Measurements from ENCODE around the gene HCRTR1.

The HCRTR1 gene

DNA sequence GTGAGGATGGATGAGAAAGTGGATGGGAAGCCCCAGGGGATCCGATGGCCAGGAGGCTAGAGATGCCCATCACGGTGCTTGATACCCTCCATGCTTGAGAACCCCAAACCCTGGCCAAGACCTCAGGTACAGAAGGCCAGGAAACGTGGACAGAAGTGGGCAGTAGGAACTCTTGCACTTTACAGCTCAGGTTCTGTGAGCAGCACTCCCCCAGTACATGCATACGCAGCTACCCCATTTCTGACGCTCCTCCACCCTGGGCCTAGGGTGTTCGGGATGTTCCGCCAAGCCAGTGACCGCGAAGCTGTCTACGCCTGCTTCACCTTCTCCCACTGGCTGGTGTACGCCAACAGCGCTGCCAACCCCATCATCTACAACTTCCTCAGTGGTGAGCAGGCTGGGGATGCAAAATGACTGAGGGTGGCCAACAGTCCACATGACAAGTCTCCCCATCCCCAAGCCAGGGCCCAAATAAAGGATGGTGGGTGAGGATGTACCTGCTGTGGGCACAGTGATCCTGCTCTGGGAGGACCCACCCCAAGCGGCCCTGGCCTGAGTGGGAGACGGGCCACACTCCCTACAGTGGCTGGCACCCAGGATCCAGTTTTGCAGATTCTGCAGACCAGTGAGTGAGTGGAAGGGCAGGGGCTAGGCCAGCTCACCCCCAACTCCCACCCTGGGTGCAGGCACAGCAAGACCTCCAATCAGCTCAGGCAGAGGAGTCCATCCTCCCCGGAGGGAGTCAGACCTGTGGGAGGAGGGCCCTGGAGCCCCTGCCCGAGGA, 7.4 kb downstream of the HCRTR1 start:
- Histone ChIP-seq H3K27me3 (replicated peaks; ENCODE audit: control insufficient read depth, insufficient read depth, low read length) (no peaks in the 10 kb centered on the region), H3K4me3 (ENCODE audit: low read length) (no peak overlapping the region)

GRCh38 chr1:31625561-31626222, 8.2 kb downstream of the HCRTR1 start:
- H3K4me1 ChIP-seq (ENCODE audit: control insufficient read depth, insufficient read depth, low read length): peaks cover 30% of the 10 kb centered on the region

More for the DNA sequence above, 7.4 kb downstream of the HCRTR1 start:
- no peak for DNase-seq (ENCODE audit: low read depth)
- Histone ChIP-seq H3K4me1 (ENCODE audit: control insufficient read depth, insufficient read depth, low read length) (peaks cover 30% of the 10 kb centered on the region), H3K36me3 (ENCODE audit: control insufficient read depth, insufficient read depth, low read length, severe bottlenecking) (peaks cover 11% of the 10 kb centered on the region), H3K9me3 (ENCODE audit: control insufficient read depth, low read length) (no peaks in the 10 kb centered on the region), H3K9ac (ENCODE audit: low read length) (no peak overlapping the region)

DNA sequence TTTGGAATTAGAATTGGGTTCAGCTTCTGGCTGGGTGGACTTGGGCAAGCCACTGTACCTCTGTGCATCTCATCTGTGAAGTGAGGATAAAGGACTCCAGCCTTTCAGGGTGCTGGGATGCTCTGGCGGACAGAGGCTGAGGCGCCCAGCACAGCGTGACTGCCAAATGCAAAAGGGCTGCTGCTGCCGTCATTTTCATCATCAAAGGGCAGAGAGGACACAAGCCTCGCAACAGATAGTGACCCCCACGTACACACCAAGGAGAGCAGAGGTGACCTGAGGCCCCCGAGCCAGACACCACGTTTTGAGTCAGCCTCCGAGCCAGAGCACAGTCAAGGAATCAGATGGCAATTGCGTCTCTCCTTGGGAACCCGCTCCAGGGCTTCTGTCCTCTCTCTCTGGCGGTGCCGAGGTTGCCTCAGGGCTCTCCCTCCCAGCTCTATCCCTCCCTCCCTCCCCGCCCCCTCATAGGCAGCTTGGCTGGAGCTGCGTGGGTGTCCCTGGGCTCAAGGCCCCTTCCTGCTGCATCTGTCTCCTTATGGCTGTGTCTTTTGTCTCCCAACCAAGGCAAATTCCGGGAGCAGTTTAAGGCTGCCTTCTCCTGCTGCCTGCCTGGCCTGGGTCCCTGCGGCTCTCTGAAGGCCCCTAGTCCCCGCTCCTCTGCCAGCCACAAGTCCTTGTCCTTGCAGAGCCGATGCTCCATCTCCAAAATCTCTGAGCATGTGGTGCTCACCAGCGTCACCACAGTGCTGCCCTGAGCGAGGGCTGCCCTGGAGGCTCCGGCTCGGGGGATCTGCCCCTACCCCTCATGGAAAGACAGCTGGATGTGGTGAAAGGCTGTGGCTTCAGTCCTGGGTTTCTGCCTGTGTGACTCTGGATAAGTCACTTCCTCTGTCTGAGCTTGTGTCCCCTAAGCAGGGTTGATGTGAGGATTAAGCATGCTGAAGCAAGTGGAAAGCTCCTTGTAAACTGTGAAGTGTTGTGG, 9.0 kb downstream of the HCRTR1 start:
- Histone ChIP-seq H3K27me3 (replicated peaks; ENCODE audit: control insufficient read depth, insufficient read depth, low read length) (no peaks in the 10 kb centered on the region), H3K4me1 (ENCODE audit: control insufficient read depth, insufficient read depth, low read length) (peaks cover 30% of the 10 kb centered on the region), H3K9ac (ENCODE audit: low read length) (peak overlapping the region; percentile 55), H3K4me3 (ENCODE audit: low read length) (peak overlapping the region; percentile 20), H3K36me3 (ENCODE audit: control insufficient read depth, insufficient read depth, low read length, severe bottlenecking) (peaks cover 27% of the 10 kb centered on the region), H3K9me3 (ENCODE audit: control insufficient read depth, low read length) (no peaks in the 10 kb centered on the region)
- peak; percentile 63 for DNase-seq (ENCODE audit: low read depth)

More at GRCh38 chr1:31625561-31626222, 8.2 kb downstream of the HCRTR1 start:
- peak; percentile 42 for DNase-seq (ENCODE audit: low read depth)
- Histone ChIP-seq H3K9ac (ENCODE audit: low read length) (peak overlapping the region; percentile 25), H3K36me3 (ENCODE audit: control insufficient read depth, insufficient read depth, low read length, severe bottlenecking) (peaks cover 19% of the 10 kb centered on the region), H3K4me3 (ENCODE audit: low read length) (peak overlapping the region; percentile 20), H3K27me3 (replicated peaks; ENCODE audit: control insufficient read depth, insufficient read depth, low read length) (no peaks in the 10 kb centered on the region), H3K9me3 (ENCODE audit: control insufficient read depth, low read length) (no peaks in the 10 kb centered on the region)

DNA sequence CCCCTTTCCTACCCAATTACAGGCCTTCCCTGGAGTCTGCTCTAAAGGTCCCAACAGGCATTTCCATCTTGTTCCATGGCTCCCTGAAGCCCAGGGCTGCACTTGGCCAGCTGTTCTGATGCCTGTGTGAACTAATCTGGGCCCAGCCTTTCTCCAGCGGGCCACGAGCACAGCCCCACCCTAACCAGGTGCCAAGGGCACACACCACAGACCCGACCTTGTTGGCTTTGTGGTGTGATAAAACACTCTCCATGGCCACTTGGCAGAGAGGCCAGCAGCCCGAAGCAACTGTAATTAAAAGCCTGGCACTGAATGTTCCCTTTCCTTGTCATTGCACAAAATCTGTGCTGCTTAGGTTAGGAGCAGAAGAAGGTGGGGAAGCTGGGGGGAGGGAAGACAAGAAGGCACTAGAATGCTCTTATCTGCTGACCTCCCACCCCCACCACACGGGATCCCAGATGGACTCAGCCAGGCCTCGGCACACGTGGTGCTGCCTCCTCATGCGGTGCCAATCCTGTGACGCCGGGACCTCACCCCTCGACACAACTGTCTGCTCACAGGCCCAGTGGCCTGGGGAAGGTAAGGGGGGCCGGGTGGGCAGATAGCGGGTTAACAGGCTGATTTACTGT, 9.9 kb downstream of the HCRTR1 start:
- no peaks in the 10 kb centered on the region for H3K9me3 ChIP-seq (ENCODE audit: control insufficient read depth, low read length)
- peak overlapping the region; percentile 17 for H3K9ac ChIP-seq (ENCODE audit: low read length)
- DNase-seq (ENCODE audit: low read depth): no peak
- H3K4me1 ChIP-seq (ENCODE audit: control insufficient read depth, insufficient read depth, low read length): peaks cover 30% of the 10 kb centered on the region
- peaks cover 36% of the 10 kb centered on the region for H3K36me3 ChIP-seq (ENCODE audit: control insufficient read depth, insufficient read depth, low read length, severe bottlenecking)
- peak overlapping the region; percentile 9 for H3K4me3 ChIP-seq (ENCODE audit: low read length)
- H3K27me3 ChIP-seq (replicated peaks; ENCODE audit: control insufficient read depth, insufficient read depth, low read length): no peaks in the 10 kb centered on the region

GRCh38 chr1:31627930-31628559, 10.6 kb downstream of the HCRTR1 start:
- peaks cover 42% of the 10 kb centered on the region for H3K36me3 ChIP-seq (ENCODE audit: control insufficient read depth, insufficient read depth, low read length, severe bottlenecking)
- H3K9ac ChIP-seq (ENCODE audit: low read length): peak overlapping the region; percentile 17
- H3K9me3 ChIP-seq (ENCODE audit: control insufficient read depth, low read length): no peaks in the 10 kb centered on the region
- DNase-seq (ENCODE audit: low read depth): no peak
- H3K27me3 ChIP-seq (replicated peaks; ENCODE audit: control insufficient read depth, insufficient read depth, low read length): no peaks in the 10 kb centered on the region
- H3K4me3 ChIP-seq (ENCODE audit: low read length): no peak overlapping the region
- H3K4me1 ChIP-seq (ENCODE audit: control insufficient read depth, insufficient read depth, low read length): peaks cover 30% of the 10 kb centered on the region

- Histone ChIP-seq H3K4me1 (ENCODE audit: control insufficient read depth, insufficient read depth, low read length) (peaks cover 30% of the 10 kb centered on the region), H3K27me3 (replicated peaks; ENCODE audit: control insufficient read depth, insufficient read depth, low read length) (no peaks in the 10 kb centered on the region), H3K9me3 (ENCODE audit: control insufficient read depth, low read length) (no peaks in the 10 kb centered on the region), H3K36me3 (ENCODE audit: control insufficient read depth, insufficient read depth, low read length, severe bottlenecking) (peaks cover 49% of the 10 kb centered on the region), H3K9ac (ENCODE audit: low read length) (no peak overlapping the region), H3K4me3 (ENCODE audit: low read length) (no peak overlapping the region)
- no peak for DNase-seq (ENCODE audit: low read depth)
These were observed 11.6 kb downstream of the HCRTR1 start for GRCh38 chr1:31628931-31629556.

DNA sequence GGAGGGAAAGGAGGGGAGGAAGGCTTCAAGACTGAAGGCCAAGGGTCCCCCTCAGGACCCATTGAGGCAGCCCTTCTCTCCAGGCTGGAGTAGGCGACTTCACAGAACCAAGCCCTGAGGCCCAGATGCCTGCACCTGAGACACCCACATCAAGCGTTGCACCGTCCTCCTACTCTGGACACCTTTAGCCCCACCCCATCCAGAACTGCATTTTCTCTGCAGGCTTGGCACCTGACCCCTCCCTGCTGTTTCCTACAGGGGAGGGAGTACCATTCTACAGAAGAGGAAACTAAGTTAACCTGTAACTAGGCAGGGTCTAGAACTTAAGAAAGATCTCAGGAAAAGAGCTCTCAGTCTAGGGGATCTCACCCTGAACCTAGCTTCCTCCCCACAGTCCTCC, 15.2 kb downstream of the HCRTR1 start:
- H3K9me3 ChIP-seq (ENCODE audit: control insufficient read depth, low read length): no peaks in the 10 kb centered on the region
- H3K4me3 ChIP-seq (ENCODE audit: low read length): no peak overlapping the region
- DNase-seq (ENCODE audit: low read depth): no peak
- peaks cover 57% of the 10 kb centered on the region for H3K36me3 ChIP-seq (ENCODE audit: control insufficient read depth, insufficient read depth, low read length, severe bottlenecking)
- H3K27me3 ChIP-seq (replicated peaks; ENCODE audit: control insufficient read depth, insufficient read depth, low read length): no peaks in the 10 kb centered on the region
- H3K9ac ChIP-seq (ENCODE audit: low read length): no peak overlapping the region
- H3K4me1 ChIP-seq (ENCODE audit: control insufficient read depth, insufficient read depth, low read length): peaks cover 6% of the 10 kb centered on the region

DNA sequence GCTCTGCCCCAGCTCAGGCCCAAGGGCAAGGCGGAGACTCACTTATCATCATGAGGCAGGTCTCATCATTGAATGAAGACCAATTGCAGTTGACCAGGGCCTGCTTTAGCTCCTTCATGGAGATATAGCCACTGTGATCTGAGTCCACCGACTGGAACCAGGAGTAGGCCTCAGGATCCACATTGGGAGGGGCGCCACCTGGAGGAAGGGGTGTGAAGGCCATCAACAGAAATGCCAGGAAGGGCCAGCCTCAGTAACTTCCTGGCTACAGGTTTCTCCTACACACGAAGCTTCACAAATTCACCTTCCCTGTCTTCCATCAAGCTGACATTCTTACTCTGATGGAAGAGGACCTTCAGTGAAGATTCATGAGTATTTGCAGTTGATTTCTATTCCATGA, 15.6 kb downstream of the HCRTR1 start:
- DNase-seq (ENCODE audit: low read depth): peak; percentile 32
- no peaks in the 10 kb centered on the region for H3K27me3 ChIP-seq (replicated peaks; ENCODE audit: control insufficient read depth, insufficient read depth, low read length)
- peaks cover 57% of the 10 kb centered on the region for H3K36me3 ChIP-seq (ENCODE audit: control insufficient read depth, insufficient read depth, low read length, severe bottlenecking)
- H3K4me3 ChIP-seq (ENCODE audit: low read length): no peak overlapping the region
- H3K9me3 ChIP-seq (ENCODE audit: control insufficient read depth, low read length): no peaks in the 10 kb centered on the region
- no peak overlapping the region for H3K9ac ChIP-seq (ENCODE audit: low read length)
- peaks cover 5% of the 10 kb centered on the region for H3K4me1 ChIP-seq (ENCODE audit: control insufficient read depth, insufficient read depth, low read length)

DNA sequence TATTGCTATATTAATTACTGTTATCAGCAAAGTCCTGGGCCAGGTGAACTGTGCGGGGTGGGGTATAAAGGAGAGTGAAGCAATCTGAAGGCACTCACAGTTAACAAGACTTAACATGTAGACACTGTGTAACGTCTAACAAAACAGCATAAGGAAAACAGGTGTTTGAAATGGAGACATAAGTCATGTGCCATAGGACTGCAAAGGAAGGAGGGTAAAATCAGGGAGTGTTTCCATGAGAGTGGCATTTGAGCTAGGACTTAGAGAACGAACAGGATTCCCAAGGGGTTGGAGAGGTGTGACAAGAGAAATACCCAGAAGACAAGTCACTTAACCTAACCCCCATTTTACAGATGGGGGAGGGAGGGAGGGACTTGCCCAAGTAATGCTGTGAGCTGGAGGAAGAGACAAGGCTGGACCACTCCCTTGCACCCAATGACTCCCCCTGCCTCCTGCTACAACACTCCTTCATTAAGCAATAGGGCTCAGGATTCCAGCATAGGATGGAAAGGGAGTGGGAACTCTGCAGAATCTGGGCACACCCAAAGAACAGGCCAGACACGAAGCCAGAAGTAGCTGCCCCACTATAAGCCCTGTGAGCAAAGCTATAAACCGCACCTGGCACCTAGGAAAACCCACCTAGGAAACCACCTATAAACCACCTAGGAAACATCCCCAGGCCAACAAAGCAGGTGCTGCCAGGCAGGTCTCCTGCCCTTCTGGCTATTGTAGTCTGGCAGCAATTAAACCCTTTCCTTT, 20.6 kb downstream of the HCRTR1 start:
- H3K36me3 ChIP-seq (ENCODE audit: control insufficient read depth, insufficient read depth, low read length, severe bottlenecking): peaks cover 14% of the 10 kb centered on the region
- no peaks in the 10 kb centered on the region for H3K9me3 ChIP-seq (ENCODE audit: control insufficient read depth, low read length)
- H3K4me1 ChIP-seq (ENCODE audit: control insufficient read depth, insufficient read depth, low read length): peaks cover 19% of the 10 kb centered on the region
- no peak overlapping the region for H3K4me3 ChIP-seq (ENCODE audit: low read length)
- H3K9ac ChIP-seq (ENCODE audit: low read length): no peak overlapping the region
- no peaks in the 10 kb centered on the region for H3K27me3 ChIP-seq (replicated peaks; ENCODE audit: control insufficient read depth, insufficient read depth, low read length)
- no peak for DNase-seq (ENCODE audit: low read depth)
